Adrenal gland (tissue), 5 donors: ENCODE results near the gene ZNF217.

Experiments
- CTCF ChIP-seq, 6 experiments: fragments of 450-650 bp in 4 of 6; fragments of 200-600 bp in 2 of 6; sonication (generic) in 1 of 6; IDR thresholded peaks; 1 replicate in 5 of 6; 2 replicates in 1 of 6; pipeline versions ENCODE4 v1.5.1 to v1.8.0; 2016 to 2021; ENCODE audit warnings: antibody characterized with exemption in 6 of 6, mild to moderate bottlenecking in 2 of 6, moderate library complexity in 1 of 6
- POLR2A ChIP-seq, 2 donors: fragments of 450-650 bp; IDR thresholded peaks; one replicate each; pipeline ENCODE4 v1.6.1; 2017; ENCODE audit warnings: antibody characterized with exemption in 2 of 2, mild to moderate bottlenecking in 2 of 2, moderate library complexity in 1 of 2
- donor health status: DM: no; HTN: no; CAD: no.

GRCh38 chr20:53557130-53557529 lies 36.5 kb downstream of the ZNF217 start:
- TF ChIP-seq CTCF (IDR thresholded peaks at IDR 0.05) (no peak), POLR2A (IDR thresholded peaks at IDR 0.05) (no peak)
